ENCODE results near the gene AQP10.

- no peak for TF ChIP-seq CTCF (conservative IDR thresholded peaks at IDR 0.05; ENCODE audit: low read depth, low read length)
- no peak for TF ChIP-seq POLR2A (IDR thresholded peaks at IDR 0.05; ENCODE audit: low read depth, low read length)
- no peak for TF ChIP-seq RAD21 (IDR thresholded peaks at IDR 0.05; ENCODE audit: low read length)
- TF ChIP-seq RCOR1 (IDR thresholded peaks at IDR 0.05; ENCODE audit: insufficient replicate concordance, low read length), result no peak
- TF ChIP-seq FOS (IDR thresholded peaks at IDR 0.05; ENCODE audit: low read depth, low read length), result no peak
These were observed 28.2 kb downstream of the AQP10 start for GRCh38 chr1:154349121-154349520.

Measured in IMR-90 (cell line).